ENCODE data around the gene ASCC3. TPM values are rescaled to one million over a fixed set of nuclear protein-coding genes. Genes with fewer than 3 reads are reported as not detected.

ASCC3 gene
- total and polyA plus RNA-seq, 2 of the 4 experiments (the other 2 are of a cell fraction) = 25.8 to 104 TPM

DNA sequence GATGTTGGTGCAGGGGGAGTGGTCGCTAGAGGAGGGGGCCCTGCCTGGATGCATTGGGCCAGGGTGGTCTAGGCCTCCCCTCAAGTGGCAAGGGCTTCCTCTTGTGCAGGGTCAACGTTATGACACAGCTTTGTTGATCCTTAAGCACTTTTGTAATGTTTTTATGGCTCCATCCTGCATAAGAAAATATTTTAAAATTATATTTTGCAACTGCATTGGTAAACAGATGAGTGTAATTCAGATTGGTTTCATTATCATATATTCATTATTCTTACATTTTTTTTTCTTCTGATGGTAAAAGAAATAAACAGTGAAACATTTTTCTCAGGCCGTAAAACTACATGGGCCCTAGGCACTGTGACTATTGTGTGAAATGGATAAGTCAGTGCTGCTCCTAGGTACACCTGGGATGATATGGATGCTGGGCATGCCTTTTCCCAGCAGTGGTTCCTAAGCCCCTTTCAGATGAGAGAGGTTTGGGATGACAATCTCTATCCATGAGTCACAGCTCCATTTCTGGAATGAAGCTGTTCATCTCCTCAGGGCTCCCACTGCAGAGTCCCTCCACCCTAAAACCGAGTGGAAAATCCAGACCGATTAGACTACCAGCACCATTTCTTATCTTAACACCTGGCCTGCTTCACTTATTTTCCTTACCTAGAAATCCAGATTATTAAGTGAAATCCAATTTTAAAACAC, 410.6 kb downstream of the ASCC3 start:
- CTCF ChIA-PET = no interaction called here
- POLR2A ChIA-PET (ENCODE audit: unreplicated experiment) = no interaction called here
- no peak for ATAC-seq (ENCODE audit: low read depth)
- Histone ChIP-seq H4K20me1 (ENCODE audit: insufficient read depth, low read length) (no peaks in the 10 kb centered on the region; the same call in 1 of the 2 replicates), H3K9ac (ENCODE audit: low read depth, low read length) (no peak overlapping the region), H2BK5ac (ENCODE audit: low read depth, low read length, poor library complexity, severe bottlenecking) (no peak overlapping the region), H3K4me1 (ENCODE audit: control insufficient read depth, insufficient read depth, low read length) (no peaks in the 10 kb centered on the region), H3K27ac (ENCODE audit: insufficient read depth, low read length) (no peak overlapping the region), H3K56ac (ENCODE audit: extremely low read depth, insufficient read depth, low read length) (no peak overlapping the region), H3K9me1 (ENCODE audit: insufficient read depth, low read length) (no peaks in the 10 kb centered on the region), H3K79me1 (ENCODE audit: low read depth in 1 of 2, low read length in 2 of 2) (no peaks in the 10 kb centered on the region), H3K4me3 (ENCODE audit: insufficient read depth, low read depth, low read length) (no peak overlapping the region), H4K91ac (ENCODE audit: insufficient read depth, low read depth, low read length) (no peak overlapping the region), H3K27me3 (ENCODE audit: control insufficient read depth, insufficient read depth, low read length) (peaks cover 82% of the 10 kb centered on the region), H3K14ac (replicated peaks; ENCODE audit: low read depth, low read length) (no peak overlapping the region), H2BK120ac (ENCODE audit: low read depth, low read length) (no peak overlapping the region), H2AFZ (replicated peaks; ENCODE audit: low read length, poor library complexity) (no peak overlapping the region), H4K8ac (ENCODE audit: low read depth in 2 of 2, low read length in 2 of 2) (no peak overlapping the region), H3K36me3 (ENCODE audit: control insufficient read depth, insufficient read depth, low read length) (no peaks in the 10 kb centered on the region), H3K4me2 (ENCODE audit: low read depth, low read length) (no peak overlapping the region), H2BK15ac (ENCODE audit: low read depth, low read length) (no peak overlapping the region), H3K4ac (ENCODE audit: low read depth, low read length) (no peak overlapping the region), H3K23ac (ENCODE audit: low read depth, low read length) (no peak overlapping the region), H2AK9ac (replicated peaks; ENCODE audit: low read depth, low read length, poor library complexity) (no peak overlapping the region), H3K9me3 (ENCODE audit: control insufficient read depth, insufficient read depth, low read length) (peaks cover 25% of the 10 kb centered on the region), H4K5ac (ENCODE audit: low read depth, low read length) (no peak overlapping the region), H3K18ac (ENCODE audit: low read depth, low read length) (no peak overlapping the region), H2AK5ac (ENCODE audit: low read depth, low read length) (no peak overlapping the region), H2BK20ac (ENCODE audit: low read depth, low read length) (no peak overlapping the region)
- in situ Hi-C loops (cut with MboI; ENCODE audit: low sequenced_read_pairs) (loop anchor here (25.0 kb wide), 1 partner anchor 883 kb away; no protein-coding TSS in a partner anchor), intact Hi-C loops (cut with micrococcal nuclease) (loop anchor here (5.0 kb wide), 1 partner anchor 203 kb away; no protein-coding TSS in a partner anchor), dilution Hi-C loops (cut with HindIII; ENCODE audit: low sequenced_read_pairs, unreplicated experiment) (loop anchor here (25.0 kb wide), 1 partner anchor 358 kb away; no protein-coding TSS in a partner anchor)
- DNase-seq = no peak
- TF ChIP-seq MAZ (IDR thresholded peaks at IDR 0.05; ENCODE audit: borderline replicate concordance, low read depth, low read length) (no peak), FOS (IDR thresholded peaks at IDR 0.05; ENCODE audit: low read depth, low read length) (no peak)
- no CpG with 5 or more reads among the region's 5 CpGs for WGBS, 2 experiments (ENCODE audit: extremely low coverage in 2 of 2, insufficient read length in 1 of 2)
- BruUV-seq (replicated peaks) = no TSS peak
